GM19239 (cell line): ENCODE data around the gene STAG1.
"Not testable (repeated sequence)": the region's sequence is repeated elsewhere in the genome, so short reads cannot be mapped to it uniquely, and the experiment has no call there.

ENCODE experiments used
- DNase-seq: peaks from one replicate; pipeline ENCODE4 v3.0.0; 2011; ENCODE audit warnings: low spot score; ENCODE audit not compliant: insufficient read length
- FAIRE-seq: peaks from 2 replicates; lab custom pipeline; 2011; peaks lifted over from hg19 to GRCh38; lab: Jason Lieb, UNC

STAG1 gene

DNA sequence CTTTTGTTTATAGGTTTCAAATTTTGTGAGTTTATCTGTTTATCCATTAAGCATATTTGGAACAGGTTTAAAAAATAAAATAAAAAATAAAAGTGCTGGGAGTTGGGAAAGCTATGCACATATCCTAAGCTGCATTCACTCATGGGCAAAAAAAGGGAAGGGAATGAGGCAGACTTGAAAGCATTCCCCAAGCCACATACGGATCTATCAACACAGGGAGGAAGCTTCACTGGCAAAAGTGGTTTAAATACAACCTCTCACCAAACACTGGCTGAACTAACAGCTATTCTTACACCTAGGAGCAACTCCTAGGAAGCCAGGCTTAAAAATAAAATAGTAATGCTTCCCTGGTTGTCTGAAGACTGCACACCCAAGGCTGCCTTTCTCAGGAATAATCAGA lies 400.8 kb downstream of the STAG1 start:
- no peak for FAIRE-seq
- no peak for DNase-seq

DNA sequence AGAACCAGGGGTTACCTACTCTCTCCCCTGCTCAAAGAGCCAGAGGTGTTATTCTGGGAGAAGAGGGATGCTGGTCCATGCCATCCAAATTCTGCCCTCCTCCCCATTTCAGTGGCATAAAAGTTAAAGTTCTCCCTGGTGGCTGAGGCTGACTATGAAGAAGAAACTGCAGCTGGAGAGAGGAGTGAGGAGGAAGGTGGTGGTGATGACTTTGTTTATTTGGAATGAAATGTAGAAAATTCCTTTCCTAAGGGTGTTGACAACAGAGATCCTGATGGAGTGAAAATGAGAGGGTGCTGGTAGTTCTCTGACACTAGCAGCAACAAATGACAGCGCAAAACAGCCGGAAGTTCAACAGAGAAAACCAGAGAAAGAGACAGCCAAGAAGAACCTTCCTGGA lies 401.6 kb downstream of the STAG1 start:
- DNase-seq (no peak), FAIRE-seq (no peak)

DNA sequence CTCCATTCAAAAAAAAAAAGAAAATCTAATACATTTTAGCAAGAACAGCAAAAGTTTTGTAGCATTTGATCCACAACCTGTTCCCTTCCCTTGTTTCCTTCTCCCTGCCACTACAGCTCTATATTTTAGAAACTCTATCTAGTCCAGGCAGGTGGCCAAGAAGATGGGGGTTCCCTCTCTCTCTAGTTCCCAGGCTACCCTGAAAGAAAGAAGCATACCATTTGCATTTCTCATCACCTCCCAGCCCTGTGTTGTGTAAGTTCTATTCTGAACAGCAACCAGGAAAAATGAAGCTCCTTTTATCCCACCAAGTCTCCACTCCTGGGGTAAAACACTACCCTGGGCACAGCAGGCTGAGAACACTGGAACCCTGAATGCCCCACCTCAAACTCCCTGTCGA lies 402.0 kb downstream of the STAG1 start:
- no peak for DNase-seq
- no peak for FAIRE-seq

DNA sequence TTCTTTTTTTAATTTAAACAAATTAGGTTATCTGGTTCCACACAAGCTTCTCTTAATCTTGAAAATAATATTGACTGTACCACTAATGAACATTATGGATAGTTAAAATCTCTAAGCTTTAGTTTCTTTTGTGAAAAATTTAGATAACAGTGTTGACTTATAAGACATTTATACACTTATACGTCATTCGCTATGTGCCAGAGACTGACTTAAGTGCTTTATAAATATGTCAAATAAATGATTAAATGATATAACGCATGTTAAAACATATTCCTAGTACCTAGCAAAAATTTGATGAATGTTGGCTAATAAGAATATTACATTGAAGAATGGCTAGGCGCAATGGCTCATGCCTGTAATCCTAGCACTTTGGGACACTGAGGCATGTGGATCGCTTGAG lies 405.7 kb downstream of the STAG1 start:
- no peak for FAIRE-seq
- DNase-seq = no peak

DNA sequence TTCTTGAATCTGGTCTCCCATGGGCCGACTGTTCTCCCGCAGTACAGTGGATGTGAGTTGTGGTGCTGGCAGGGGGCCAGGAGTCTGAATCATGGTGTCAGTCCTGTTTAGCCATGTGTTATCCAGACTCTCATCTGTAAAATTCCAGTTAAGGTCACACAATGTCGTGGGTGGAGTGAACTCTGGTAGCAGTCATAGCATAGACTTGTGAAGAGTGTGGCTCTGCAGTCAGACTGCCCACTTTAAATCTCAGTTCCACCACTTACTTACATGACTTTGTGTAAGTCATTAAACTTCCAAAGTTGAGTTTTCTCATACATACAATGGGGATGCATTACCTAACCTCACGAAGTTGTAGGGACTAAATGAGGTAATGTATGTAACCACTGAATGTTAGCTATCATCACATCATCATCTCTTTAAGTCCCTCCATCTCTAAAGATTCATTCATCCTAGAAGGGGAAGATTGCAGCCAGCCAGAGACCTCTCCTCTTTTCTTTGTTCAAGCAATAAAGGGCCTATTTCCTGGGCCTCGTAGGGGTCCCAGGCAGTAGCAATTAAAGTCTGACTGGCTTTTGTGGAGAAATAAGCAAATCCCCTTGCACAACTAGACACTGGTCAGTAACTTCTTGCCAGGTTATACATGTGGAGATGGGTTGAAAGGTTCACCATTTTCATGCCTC lies 408.2 kb downstream of the STAG1 start:
- no peak for DNase-seq
- no peak for FAIRE-seq

DNA sequence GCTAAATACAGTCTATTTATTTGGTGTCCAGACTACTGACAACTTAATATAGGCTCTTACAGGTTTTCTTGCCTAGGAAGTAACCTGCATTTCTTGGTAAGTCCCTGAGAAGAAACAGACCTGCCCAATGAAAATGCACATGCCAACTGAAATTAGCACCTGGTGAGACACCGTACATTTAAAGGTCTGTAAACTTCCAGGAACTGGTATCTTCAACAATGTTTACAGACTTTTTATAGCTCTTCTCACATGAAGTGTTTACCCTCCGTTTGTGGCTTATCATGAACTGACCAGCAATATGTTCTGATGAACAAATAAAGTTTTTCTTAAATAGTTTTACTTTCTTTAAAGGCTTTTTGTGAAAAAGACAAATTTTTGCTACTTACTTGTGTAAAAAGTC lies 408.7 kb downstream of the STAG1 start:
- FAIRE-seq (no peak), DNase-seq (no peak)

DNA sequence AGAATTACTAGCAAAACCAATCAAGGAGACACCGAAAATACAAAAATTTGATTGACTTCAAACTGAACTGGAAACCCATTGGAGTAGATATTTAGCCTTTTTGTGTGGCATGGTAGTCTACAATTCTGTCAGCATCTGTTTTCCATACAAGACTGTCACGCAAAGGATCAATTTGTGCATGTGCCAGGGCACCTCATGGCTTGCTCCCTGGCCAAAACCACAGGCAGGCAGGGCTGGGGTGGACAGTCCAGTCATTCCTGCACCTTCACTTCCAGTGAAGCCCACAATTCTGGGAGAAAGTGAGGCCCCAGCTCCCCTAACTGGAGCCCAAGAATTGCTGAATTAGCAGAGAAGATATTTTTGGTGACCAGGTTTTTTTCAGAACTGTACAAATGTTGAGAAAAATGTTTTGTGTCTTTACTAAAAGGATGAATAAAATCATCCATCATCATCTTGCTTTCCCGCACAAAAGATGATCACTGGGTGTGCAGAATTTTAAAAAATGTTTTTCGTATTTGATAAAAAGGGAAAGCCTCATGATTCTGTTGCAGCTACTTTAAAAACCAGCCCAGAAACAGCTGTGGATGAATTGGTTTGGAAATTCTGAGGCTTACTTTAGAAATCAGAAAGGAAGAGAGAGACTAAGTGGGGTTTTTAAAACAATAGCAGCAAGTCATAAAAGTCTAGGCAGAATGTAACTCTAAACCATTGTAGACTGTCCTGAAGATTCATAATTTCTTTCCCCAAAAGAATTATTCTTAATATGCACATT lies 415.7 kb downstream of the STAG1 start:
- DNase-seq = no peak
- FAIRE-seq = no peak

DNA sequence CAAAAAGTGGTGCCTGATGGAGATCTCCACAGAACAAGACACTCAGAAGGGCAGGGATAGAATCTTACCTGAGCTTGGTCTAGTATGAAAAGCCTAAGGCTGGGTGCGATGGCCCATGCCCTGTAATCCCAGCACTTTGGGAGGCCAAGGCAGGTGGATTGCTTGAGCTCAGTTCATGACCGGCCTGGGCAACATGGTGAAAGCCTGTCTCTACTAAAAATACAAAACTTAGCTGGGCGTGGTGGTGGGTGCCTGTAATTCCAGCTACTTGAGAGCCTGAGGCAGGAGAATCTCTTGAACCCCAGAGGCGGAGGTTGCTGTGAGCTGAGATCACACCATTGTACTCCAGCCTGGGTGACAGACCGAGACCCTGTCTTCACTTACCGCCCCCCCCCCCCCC lies 417.5 kb downstream of the STAG1 start:
- not testable (repeated sequence) for FAIRE-seq, DNase-seq

DNA sequence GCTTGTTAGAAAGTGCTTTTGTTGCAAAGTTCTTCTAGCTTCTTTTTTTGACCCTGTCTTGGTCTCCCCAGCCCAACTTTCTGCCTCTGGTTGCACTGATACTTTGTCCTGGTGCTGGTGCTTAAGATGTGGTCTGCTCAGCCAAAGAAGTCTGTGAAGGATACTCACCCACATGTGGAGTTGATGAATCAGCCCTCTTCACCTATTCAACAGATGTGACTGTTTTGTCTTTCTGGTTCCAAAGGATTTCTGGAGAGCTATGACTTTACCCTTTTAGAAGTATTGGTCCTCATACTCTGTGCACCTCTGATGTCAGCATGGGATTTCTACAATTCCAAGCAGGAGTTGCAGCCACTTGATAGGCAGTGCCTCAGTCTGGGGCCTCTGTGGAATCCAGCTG lies 418.0 kb downstream of the STAG1 start:
- DNase-seq (no peak), FAIRE-seq (no peak)

DNA sequence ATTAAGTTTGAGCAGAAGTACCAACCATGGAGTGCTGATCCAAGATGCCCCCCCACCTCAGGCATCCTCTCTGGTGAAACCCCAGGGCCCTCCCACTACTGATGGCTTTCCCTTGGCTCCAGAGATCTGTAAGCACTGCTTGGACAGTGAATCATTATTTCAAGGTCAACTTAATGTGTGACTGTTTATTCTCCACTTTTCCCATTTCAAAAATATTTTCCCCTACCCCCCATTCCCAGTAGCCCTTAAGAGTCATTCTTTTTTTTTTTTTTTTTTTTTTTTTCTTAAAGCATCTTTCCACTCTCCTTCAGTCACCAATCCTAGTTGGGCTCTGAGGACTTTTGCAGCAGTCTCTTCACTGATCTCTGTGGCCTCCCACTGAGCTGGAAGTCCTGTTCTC lies 419.4 kb downstream of the STAG1 start:
- FAIRE-seq = no peak
- DNase-seq = no peak

DNA sequence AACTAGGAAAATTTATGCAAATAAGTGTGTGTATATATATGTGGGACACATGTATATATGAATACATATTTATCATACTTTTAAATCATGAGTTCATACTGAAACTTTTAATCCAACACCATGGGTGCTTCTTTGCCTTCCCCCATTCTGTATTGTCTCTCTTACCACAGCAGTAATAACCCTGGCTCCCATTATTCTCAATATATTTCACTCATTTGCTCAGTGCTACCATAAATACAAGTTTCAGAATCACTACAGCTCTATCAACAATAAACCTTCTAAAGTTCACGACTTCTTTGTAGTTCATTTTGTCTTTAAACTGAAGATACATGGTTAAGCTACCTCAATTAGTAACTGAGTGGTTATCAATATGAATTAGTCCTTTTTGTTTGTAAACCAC lies 419.9 kb downstream of the STAG1 start:
- DNase-seq (no peak), FAIRE-seq (no peak)

DNA sequence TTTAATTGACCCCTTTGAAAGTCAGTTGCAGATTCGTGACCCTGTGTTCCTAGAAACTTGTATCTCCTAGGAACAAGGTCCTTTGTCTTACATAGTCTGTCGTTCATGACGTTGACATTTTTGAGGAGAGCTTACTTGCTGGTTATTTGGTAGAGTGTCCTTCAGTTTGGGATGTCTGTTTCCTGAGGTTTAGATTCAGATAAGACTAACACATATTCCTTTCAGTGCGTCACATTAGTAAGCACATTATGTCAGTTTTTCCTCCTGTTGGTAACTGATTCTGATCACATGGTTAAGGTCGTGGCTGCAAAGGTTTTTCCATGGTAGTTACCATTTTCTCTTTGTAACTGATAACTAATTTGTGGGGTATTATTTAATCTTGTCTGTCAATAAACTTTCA lies 421.3 kb downstream of the STAG1 start:
- DNase-seq (no peak), FAIRE-seq (no peak)

DNA sequence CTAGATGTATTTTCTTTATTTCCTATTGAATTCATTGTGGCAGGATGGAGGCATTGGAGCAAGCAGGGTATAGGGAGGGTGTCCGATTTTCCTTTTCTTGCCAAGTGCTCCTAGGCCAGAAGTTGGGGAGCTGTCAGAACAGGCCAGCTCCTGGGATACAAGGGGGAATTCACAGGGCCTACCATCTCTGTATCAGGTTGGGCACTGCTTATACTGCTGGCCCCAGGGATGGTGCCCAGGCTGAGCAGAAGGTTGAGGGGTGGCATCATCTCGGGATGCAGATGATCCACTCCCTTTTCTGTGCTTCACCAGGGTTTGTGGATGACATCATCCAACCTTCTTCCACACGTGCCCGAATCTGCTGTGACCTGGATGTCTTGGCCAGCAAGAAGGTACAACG lies 422.6 kb downstream of the STAG1 start:
- DNase-seq = no peak
- FAIRE-seq = no peak

DNA sequence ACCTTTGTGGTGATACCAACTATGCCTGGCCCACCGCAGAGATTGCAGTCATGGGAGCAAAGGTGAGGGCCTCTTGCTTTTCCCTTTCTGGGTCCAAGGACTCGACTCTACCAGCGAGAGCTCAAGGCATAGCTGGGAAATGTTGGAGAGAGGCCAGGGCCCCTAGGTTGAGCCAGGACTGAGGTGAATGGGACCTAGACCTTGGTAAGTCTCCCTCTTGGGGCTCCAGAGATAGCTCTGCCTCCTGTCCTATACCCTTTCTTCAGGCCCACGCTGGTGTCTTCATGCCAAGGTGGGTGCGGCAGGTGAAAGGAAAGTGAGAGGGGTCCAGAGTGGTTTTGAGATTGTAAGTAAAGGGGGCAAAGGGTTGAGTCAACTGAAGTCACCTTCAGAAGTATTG lies 424.5 kb downstream of the STAG1 start:
- FAIRE-seq (no peak), DNase-seq (no peak)

DNA sequence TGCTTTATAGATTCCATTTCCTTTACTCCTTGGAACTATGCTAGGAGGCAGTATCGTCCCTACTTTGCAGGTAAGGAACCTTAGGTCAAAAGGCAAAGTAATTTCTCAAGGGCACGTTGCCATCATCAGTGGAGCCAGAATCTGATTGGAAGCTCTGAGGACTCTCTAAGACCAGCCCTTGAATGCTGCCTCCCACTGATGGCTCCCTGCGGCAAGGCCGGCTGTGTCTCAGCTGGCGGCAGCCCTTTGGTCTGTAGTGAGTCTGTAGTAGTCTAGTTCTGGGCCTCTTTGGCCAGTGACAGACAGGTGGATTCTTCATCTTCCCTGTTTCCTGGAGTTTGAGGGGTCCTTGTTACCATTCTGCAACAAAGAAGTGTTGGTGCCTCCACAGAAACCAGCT lies 425.9 kb downstream of the STAG1 start:
- no peak for DNase-seq
- no peak for FAIRE-seq

DNA sequence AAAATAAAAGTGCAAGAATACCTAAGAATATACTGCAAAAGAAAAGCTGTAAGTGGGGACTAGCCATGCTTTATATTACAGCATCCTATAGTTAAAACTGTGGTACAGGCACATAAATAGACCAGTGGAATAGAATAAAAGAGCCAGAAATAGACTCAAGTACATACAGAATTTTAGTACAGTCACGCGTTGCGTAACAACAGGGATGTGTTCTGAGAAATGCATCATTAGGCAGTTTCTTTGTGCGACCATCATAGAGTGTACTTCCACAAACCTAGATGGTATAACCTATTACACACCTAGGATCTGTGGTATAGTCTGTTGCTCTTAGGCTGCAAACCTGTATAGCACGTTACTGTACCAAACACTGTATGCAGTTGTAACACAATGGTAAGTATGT lies 440.2 kb downstream of the STAG1 start:
- DNase-seq (no peak), FAIRE-seq (no peak)

DNA sequence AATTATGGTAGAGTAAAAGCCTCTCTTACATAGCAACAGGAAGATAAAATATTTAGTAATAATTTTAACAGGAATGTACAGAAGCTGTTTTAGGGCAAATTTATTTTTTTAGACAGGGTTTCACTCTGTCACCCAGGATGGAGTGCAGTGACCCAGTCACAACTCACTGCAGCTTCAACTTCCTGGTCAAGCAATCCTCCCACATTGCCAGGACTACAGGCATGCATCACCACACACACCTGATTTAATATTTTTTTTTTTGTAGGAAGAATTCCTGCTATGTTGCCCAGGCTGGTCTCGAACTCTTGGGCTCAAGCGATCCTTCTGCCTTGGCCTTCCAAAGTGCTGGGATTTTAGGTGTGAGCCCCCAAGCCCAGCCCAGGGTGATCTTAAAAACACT lies 440.9 kb downstream of the STAG1 start:
- FAIRE-seq = no peak

DNA sequence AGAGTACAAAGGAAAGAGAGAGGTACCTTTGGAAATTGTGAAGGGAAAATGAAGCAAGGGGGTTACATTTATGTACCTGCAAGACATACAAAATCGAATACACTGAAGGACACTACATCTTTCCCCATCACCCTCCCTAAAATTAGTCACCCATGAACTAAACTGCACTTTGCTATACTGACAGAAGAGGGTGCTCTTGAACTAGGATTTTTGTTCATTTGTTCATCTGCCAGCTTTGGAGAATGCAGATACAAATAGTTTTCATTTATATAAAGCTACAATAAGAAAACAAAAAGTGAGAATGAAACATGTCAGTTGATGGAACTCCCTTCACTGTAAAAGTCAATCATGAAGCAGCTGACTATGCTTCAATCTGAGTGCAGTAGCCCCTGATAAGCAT lies 446.3 kb downstream of the STAG1 start:
- peak; percentile 87 for FAIRE-seq
- DNase-seq = peak; percentile 20

More for the DNA sequence above, 440.9 kb downstream of the STAG1 start:
- DNase-seq = no peak

DNA sequence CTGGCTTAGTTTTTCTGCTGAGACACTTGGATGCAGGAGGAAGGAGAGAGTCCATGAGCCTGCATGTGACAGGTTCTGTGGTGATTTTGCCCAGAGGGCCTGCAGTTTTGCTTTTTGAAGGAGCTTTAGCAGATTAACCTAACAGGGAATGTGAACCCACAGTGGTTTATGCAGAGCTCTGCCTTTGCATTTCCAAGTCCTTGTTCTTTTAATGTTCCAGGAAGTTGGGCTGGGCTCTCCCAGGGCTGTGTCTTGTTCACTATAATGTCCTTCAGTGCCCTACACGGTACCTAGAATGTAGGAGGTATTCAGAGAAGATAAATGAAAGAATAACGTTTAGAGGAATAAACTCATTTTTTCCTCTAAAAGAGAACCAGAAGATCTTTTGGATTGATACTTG lies 451.7 kb downstream of the STAG1 start:
- DNase-seq (no peak), FAIRE-seq (no peak)

DNA sequence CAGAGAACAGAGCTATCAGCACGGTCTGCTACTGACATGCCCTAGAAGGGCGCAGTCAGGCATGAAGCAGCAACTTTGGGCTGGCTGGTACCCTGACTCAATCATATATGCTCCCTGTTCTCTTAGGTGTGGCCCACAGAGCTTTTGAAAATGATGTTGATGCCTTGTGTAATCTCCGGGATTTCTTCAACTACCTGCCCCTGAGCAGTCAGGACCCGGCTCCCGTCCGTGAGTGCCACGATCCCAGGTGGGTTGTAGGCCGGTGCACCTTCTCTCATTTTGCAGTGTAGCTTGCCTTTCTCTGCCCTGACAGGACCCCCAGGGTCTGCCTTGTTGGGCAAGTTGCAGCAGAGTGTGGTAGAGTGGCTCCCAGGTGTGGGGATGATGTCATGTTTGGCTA lies 454.4 kb downstream of the STAG1 start:
- FAIRE-seq = no peak

DNA sequence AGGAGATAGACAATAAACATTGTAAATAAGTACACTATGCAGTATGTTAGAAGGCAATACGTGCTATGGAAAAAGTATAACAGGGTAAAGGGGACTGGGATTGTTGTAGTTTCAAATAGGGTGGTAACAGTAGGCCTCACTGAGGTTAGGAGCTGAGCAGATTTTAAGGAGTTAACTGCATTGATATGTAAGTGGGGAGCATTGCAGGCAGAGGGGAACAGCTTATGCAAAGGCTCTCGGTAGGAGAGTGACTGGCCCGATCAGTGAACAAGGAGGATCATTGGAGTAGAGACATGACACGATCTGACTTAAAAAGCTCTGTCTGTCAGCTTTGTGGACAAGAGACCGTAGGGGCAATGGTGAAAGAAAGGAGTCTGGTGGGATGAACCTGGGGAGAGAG lies 455.2 kb downstream of the STAG1 start:
- no peak for FAIRE-seq
- DNase-seq = no peak

More for the DNA sequence above, 454.4 kb downstream of the STAG1 start:
- no peak for DNase-seq

DNA sequence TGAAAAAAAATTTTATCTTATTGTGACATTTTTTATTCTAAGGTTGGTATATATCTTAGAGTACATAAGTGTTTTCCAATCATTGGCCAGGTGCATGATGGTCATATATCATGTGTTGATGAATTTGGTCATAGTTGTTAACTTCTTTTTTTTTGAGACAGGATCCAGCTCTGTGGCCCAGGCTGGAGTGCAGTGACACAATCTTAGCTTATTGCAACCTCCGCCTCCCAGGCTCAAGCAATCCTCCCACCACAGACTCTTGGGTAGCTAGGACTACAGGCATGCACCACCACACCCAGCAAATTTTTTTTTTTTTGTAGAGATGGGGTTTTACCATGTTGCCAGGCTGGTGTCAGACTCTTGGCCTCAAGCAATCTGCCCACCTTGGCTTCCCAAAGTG lies 458.0 kb downstream of the STAG1 start:
- FAIRE-seq = no peak
- no peak for DNase-seq
